ENCODE data around the gene OLFM3. TPM values are rescaled to one million over a fixed set of nuclear protein-coding genes. Genes with fewer than 3 reads are reported as not detected.

OLFM3 gene
- polyA plus RNA-seq, 3 donors from 2014 or later, result not detected

- no peaks in the 10 kb centered on the region for H3K36me3 Mint-ChIP-seq
- H3K27ac Mint-ChIP-seq, result no peak overlapping the region
- no peaks in the 10 kb centered on the region for H3K4me1 Mint-ChIP-seq
- H3K27me3 Mint-ChIP-seq (ENCODE audit: low read depth in 3 of 3), result peaks cover 0 to 2% (median 0%) of the 10 kb centered on the region in 3 donors
- no peak overlapping the region for H3K4me3 Mint-ChIP-seq
- no peak for DNase-seq
- H3K9me3 Mint-ChIP-seq, result peaks cover 0 to 6% (median 2%) of the 10 kb centered on the region in 6 donors
Observed at GRCh38 chr1:101974599-101975274, 22.0 kb downstream of the OLFM3 start.

DNA sequence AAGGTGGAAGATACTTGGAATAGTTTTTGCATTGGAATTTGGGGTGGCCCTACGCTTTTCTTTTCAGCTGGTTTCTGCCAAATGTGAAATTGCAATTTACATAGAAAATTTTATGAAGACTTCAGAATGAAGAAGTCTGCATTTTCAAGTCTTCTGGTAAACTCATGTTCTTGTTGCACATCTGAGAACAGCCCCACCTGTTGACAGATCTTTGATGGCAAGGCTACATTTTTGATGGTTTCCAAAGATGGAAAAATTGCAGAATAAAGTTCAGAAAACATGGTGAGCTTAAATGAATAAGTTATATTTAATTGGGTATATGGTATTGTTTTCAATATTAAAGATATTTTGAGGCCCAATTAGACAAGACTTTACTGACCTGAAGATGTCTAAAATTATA lies 25.4 kb downstream of the OLFM3 start:
- DNase-seq, result no peak
- peaks cover 0 to 2% (median 0%) of the 10 kb centered on the region in 3 donors for H3K27me3 Mint-ChIP-seq (ENCODE audit: low read depth in 3 of 3)
- no peak overlapping the region for H3K4me3 Mint-ChIP-seq
- no peak overlapping the region for H3K27ac Mint-ChIP-seq
- no peaks in the 10 kb centered on the region for H3K4me1 Mint-ChIP-seq
- H3K9me3 Mint-ChIP-seq, result peaks cover 0 to 7% (median 1%) of the 10 kb centered on the region in 6 donors
- H3K36me3 Mint-ChIP-seq, result no peaks in the 10 kb centered on the region

GRCh38 chr1:101967871-101968270 lies 28.9 kb downstream of the OLFM3 start:
- H3K27ac Mint-ChIP-seq, result no peak overlapping the region
- peaks cover 0 to 8% (median 1%) of the 10 kb centered on the region in 6 donors for H3K9me3 Mint-ChIP-seq
- no peak for DNase-seq
- no peaks in the 10 kb centered on the region for H3K36me3 Mint-ChIP-seq
- H3K27me3 Mint-ChIP-seq (ENCODE audit: low read depth in 3 of 3), result no peaks in the 10 kb centered on the region
- H3K4me3 Mint-ChIP-seq, result no peak overlapping the region
- no peaks in the 10 kb centered on the region for H3K4me1 Mint-ChIP-seq

DNA sequence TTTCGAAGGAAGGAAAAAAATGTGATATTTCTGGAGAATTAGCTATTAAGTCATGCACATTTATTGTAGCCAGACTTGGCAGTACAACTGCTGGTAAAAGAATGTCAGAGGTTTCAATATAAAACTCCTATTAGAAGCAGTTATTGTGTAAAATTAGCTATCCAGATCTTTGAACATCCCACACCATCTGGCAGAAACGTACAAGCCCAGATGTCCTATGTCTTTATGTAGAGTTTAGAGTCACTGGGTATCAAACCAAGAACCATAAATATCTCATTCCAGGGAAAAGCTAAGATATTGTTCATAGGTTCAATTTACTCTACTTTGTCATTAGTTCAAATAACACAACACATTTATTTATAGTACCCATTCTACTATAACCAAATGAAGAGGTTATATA lies 31.4 kb downstream of the OLFM3 start:
- Mint-ChIP-seq H3K4me3 (no peak overlapping the region), H3K36me3 (no peaks in the 10 kb centered on the region), H3K27me3 (ENCODE audit: low read depth in 3 of 3) (no peaks in the 10 kb centered on the region), H3K27ac (no peak overlapping the region), H3K9me3 (peaks cover 0 to 8% (median 0%) of the 10 kb centered on the region in 6 donors), H3K4me1 (no peaks in the 10 kb centered on the region)
- DNase-seq, result no peak

- H3K27me3 Mint-ChIP-seq (ENCODE audit: low read depth in 3 of 3), result no peaks in the 10 kb centered on the region
- H3K4me3 Mint-ChIP-seq, result no peak overlapping the region
- peaks cover 0 to 8% (median 0%) of the 10 kb centered on the region in 6 donors for H3K9me3 Mint-ChIP-seq
- no peaks in the 10 kb centered on the region for H3K36me3 Mint-ChIP-seq
- H3K4me1 Mint-ChIP-seq, result no peaks in the 10 kb centered on the region
- no peak overlapping the region for H3K27ac Mint-ChIP-seq
- DNase-seq, result no peak
Observed at GRCh38 chr1:101964708-101965107, 32.0 kb downstream of the OLFM3 start.

DNA sequence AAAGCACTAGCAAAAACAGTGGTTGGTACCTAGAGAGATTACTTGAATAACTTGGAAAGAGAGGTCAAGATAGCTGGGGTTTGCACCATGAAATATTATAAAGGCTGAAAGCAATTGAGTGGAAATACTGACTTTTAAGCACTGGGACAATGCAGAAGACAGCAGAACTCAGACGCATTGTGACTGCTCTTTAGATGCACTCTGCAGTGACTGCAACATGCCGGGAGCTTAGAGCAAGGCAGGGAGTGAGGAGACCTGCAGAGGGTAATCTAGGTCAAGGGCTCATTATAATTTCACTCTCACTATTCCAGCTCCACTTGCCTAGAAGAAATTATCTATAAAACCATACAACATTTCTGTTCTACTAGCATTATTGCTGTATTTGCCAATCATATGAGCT lies 36.6 kb downstream of the OLFM3 start:
- peaks cover 0 to 2% (median 0%) of the 10 kb centered on the region in 3 donors for H3K27me3 Mint-ChIP-seq (ENCODE audit: low read depth in 3 of 3)
- H3K36me3 Mint-ChIP-seq, result no peaks in the 10 kb centered on the region
- no peak overlapping the region for H3K4me3 Mint-ChIP-seq
- no peak for DNase-seq
- no peak overlapping the region for H3K27ac Mint-ChIP-seq
- no peaks in the 10 kb centered on the region for H3K4me1 Mint-ChIP-seq
- H3K9me3 Mint-ChIP-seq, result peaks cover 0 to 16% (median under 1%) of the 10 kb centered on the region in 6 donors

DNA sequence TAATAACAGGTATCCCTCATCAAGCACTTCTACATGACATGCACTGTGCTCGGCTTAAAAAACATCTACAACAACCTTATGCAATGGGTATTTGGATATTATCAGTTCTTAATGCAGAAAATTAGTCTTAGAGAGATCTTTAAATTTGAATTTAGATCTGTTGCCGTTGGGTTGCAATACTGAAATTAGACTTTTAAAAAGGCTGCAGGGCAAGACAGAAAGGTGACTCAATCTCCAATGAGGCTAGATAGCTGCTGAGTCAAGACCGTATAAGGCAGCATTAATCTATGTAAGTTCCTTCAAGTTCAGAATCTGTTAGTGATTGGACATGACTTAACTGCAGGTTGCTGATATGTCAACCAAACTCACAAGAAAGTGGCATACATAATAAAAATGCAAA lies 37.3 kb downstream of the OLFM3 start:
- no peaks in the 10 kb centered on the region for H3K4me1 Mint-ChIP-seq
- H3K27me3 Mint-ChIP-seq (ENCODE audit: low read depth in 3 of 3), result peaks cover 0 to 2% (median 0%) of the 10 kb centered on the region in 3 donors
- H3K36me3 Mint-ChIP-seq, result no peaks in the 10 kb centered on the region
- peaks cover 0 to 16% (median under 1%) of the 10 kb centered on the region in 6 donors for H3K9me3 Mint-ChIP-seq
- DNase-seq, result no peak
- H3K27ac Mint-ChIP-seq, result no peak overlapping the region
- no peak overlapping the region for H3K4me3 Mint-ChIP-seq

GRCh38 chr1:101957771-101958170 lies 39.0 kb downstream of the OLFM3 start:
- peaks cover 0 to 2% (median 0%) of the 10 kb centered on the region in 3 donors for H3K27me3 Mint-ChIP-seq (ENCODE audit: low read depth in 3 of 3)

DNA sequence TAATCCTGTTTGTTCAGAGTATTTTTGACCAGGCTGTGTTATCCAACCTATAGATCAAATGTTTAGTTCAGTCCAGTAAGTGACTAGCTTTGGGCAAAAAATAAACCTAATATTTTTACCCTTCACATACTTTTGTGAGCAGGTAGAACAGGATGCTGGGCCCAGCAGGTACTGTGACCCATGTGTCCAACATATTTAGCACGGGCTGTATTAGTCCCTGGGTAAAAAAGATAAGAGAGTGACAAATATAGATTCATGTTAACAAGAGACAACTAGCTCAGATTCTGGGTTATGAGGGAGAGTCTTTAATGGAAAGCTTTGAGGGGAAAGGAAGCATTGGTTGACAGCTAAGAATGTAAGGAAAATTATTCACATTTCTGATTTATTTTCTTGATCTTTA lies 43.1 kb downstream of the OLFM3 start:
- DNase-seq, result no peak
- no peak overlapping the region for H3K27ac Mint-ChIP-seq
- peaks cover 0 to 20% (median 5%) of the 10 kb centered on the region in 6 donors for H3K9me3 Mint-ChIP-seq
- H3K27me3 Mint-ChIP-seq (ENCODE audit: low read depth in 3 of 3), result peaks cover 0 to 2% (median 0%) of the 10 kb centered on the region in 3 donors
- H3K4me1 Mint-ChIP-seq, result no peaks in the 10 kb centered on the region
- no peak overlapping the region for H3K4me3 Mint-ChIP-seq
- H3K36me3 Mint-ChIP-seq, result no peaks in the 10 kb centered on the region

More at GRCh38 chr1:101957771-101958170, 39.0 kb downstream of the OLFM3 start:
- no peaks in the 10 kb centered on the region for H3K4me1 Mint-ChIP-seq
- H3K27ac Mint-ChIP-seq, result no peak overlapping the region
- DNase-seq, result no peak
- no peak overlapping the region for H3K4me3 Mint-ChIP-seq
- H3K9me3 Mint-ChIP-seq, result peaks cover 0 to 16% (median under 1%) of the 10 kb centered on the region in 6 donors
- H3K36me3 Mint-ChIP-seq, result no peaks in the 10 kb centered on the region

GRCh38 chr1:101945884-101946283 lies 50.8 kb downstream of the OLFM3 start:
- H3K36me3 Mint-ChIP-seq, result no peaks in the 10 kb centered on the region
- no peaks in the 10 kb centered on the region for H3K4me1 Mint-ChIP-seq
- no peak for DNase-seq
- peaks cover 0 to 6% (median 4%) of the 10 kb centered on the region in 6 donors for H3K9me3 Mint-ChIP-seq
- no peak overlapping the region for H3K27ac Mint-ChIP-seq
- no peak overlapping the region for H3K4me3 Mint-ChIP-seq
- peaks cover 0 to 1% (median 0%) of the 10 kb centered on the region in 3 donors for H3K27me3 Mint-ChIP-seq (ENCODE audit: low read depth in 3 of 3)

DNA sequence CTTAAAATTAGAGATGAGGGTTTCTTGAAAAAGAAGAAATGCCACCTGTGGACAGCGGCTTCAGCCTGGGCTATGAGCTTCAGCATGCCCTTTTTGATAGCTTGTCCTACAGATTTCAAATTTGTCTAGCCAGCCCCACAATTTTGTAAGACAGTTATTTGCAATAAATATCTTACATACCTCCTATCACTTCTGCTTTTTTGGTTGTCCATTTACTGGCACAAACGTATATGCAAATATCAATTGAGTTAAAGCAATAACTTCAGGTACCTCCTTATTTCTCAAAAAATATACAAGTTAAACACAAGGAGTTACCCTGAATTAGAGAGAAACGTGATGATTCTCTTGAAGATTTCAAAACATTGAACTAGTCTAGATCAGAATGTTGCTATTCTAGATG lies 53.5 kb downstream of the OLFM3 start:
- Mint-ChIP-seq H3K4me1 (no peaks in the 10 kb centered on the region), H3K27ac (no peak overlapping the region), H3K36me3 (no peaks in the 10 kb centered on the region), H3K4me3 (no peak overlapping the region), H3K9me3 (peaks cover 0 to 19% (median 2%) of the 10 kb centered on the region in 6 donors), H3K27me3 (ENCODE audit: low read depth in 3 of 3) (peaks cover 0 to 1% (median 0%) of the 10 kb centered on the region in 3 donors)
- no peak for DNase-seq

GRCh38 chr1:101942516-101943193 lies 54.1 kb downstream of the OLFM3 start:
- H3K4me1 Mint-ChIP-seq, result no peaks in the 10 kb centered on the region

DNA sequence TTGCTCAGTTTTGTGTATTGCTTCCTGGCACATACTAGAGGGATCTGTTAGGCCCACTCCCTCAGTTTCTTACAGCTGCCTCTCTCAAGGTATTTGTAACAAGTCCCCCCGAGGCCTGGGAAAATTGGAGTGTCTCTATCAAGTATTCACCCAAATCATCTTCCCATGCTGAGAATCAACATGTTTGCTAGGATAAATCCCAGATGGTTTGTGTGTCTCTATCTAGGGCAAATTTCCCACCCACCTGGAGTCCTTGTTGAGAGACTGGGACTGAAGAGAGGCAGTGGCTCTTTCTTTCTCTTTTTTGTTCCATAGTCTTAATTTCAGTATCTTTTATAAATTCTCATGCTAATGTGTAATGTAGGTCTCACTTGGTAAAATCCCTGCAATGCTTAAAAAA lies 58.0 kb downstream of the OLFM3 start:
- no peak for DNase-seq
- H3K36me3 Mint-ChIP-seq, result no peaks in the 10 kb centered on the region
- H3K4me3 Mint-ChIP-seq, result no peak overlapping the region
- H3K27me3 Mint-ChIP-seq (ENCODE audit: low read depth in 3 of 3), result no peaks in the 10 kb centered on the region
- peaks cover 2 to 20% (median 4%) of the 10 kb centered on the region in 6 donors for H3K9me3 Mint-ChIP-seq
- no peaks in the 10 kb centered on the region for H3K4me1 Mint-ChIP-seq
- no peak overlapping the region for H3K27ac Mint-ChIP-seq

More at GRCh38 chr1:101942516-101943193, 54.1 kb downstream of the OLFM3 start:
- no peaks in the 10 kb centered on the region for H3K36me3 Mint-ChIP-seq
- peaks cover 0 to 19% (median 3%) of the 10 kb centered on the region in 6 donors for H3K9me3 Mint-ChIP-seq
- no peak for DNase-seq
- no peak overlapping the region for H3K4me3 Mint-ChIP-seq
- H3K27ac Mint-ChIP-seq, result no peak overlapping the region
- peaks cover 0 to 1% (median 0%) of the 10 kb centered on the region in 3 donors for H3K27me3 Mint-ChIP-seq (ENCODE audit: low read depth in 3 of 3)

DNA sequence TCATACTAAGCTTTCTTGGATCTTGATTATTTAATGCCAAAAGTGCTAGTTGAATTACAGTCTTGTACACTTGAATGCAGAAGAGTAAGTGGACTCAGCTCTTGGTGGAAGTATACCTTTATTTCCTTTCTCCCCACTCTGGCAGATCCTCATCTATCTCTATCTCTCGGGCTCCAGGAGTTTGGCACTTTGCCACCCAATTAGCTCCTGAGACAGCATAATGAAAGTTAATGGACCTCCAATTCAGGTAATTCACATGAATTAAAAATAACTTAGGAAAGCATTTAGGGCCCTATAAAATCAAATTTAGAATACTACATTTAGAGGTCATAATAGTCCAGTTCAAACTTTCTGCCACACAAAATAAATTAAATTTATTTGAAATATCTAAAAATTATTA lies 67.4 kb downstream of the OLFM3 start:
- H3K4me3 Mint-ChIP-seq, result no peak overlapping the region
- H3K27me3 Mint-ChIP-seq (ENCODE audit: low read depth in 3 of 3), result peaks cover 0 to 4% (median 2%) of the 10 kb centered on the region in 3 donors
- no peaks in the 10 kb centered on the region for H3K4me1 Mint-ChIP-seq
- H3K27ac Mint-ChIP-seq, result no peak overlapping the region
- no peaks in the 10 kb centered on the region for H3K36me3 Mint-ChIP-seq
- H3K9me3 Mint-ChIP-seq, result peaks cover 7 to 13% (median 10%) of the 10 kb centered on the region in 6 donors
- DNase-seq, result no peak
